NCI-H187 treated with DMSO at 0.1 percent for 48 hours (cell line): ENCODE results near the gene SCAND1.
"Not testable (repeated sequence)": the region's sequence is repeated elsewhere in the genome, so short reads cannot be mapped to it uniquely, and the experiment has no call there.

Experiments
- DNase-seq: peaks from one replicate; lab custom pipeline; 2025; lab: John Stamatoyannopoulos, UW

Gene SCAND1

DNA sequence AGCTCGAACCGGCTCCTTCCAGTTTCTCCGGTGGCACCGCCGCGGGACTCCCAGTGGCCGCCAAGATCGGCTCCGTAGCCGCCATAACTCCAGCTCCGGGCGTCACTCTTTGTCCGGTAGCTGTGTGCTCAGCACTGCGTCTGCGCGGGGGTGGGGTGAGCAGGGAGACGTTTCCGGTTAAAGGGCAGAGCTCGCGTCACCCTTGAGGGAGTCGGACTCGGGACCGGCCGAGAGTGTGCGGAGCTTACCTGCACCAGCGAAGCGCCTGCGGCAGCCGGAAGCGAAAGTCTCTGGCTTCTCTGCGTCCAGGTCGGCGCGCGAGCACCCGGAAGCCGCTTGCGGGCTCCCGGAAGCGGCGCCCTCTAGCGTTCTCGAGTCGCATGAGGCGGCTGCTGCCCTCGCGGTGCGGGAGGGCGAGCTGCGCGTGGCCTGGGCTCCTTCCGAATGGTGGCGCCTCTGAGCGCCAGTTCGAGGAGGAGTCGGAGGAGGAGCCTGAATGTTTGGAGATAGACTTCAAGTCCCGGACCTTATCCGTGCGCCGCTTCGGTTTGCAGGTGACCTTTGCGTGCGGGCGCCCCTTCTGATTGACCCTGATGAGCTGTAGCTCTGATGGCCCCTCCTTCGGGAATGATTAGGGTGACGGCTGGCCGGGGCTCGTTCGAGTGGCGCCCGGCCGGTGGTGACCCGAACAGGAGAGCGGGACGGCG is at the start of gene SCAND1:
Gene SCAND1 (minus strand): TSS at position 303 of the 707 bp plus-strand sequence. CDS start 218 bp downstream, at position 85.
- DNase-seq = peak; percentile 85

GRCh38 chr20:36004045-36004444 is 49.7 kb upstream of the SCAND1 start:
- DNase-seq = no peak

DNA sequence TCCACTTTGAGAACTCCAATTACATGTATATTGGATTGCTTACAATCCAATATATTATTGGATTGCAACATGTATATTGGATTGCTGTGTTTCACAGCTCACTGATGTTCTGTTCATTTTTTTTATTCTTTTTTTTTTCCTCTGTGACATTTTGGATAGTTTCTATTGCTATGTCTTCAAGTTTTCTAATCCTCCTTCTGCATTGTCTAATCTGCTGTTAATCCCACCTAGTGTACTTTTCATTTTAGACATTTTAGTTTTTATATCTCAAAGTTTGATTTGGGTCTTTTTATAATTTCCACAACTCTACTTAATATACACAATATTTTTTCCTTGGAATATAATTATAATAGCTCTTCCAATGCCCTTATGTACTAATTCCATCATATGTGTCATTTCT is 48.6 kb upstream of the SCAND1 start:
- DNase-seq = no peak

- DNase-seq = not testable (repeated sequence)
Observed at GRCh38 chr20:36001331-36001730, 47.0 kb upstream of the SCAND1 start.

- not testable (repeated sequence) for DNase-seq
Observed at GRCh38 chr20:35996492-35996891, 42.2 kb upstream of the SCAND1 start.

GRCh38 chr20:35994994-35995453 is 40.7 kb upstream of the SCAND1 start:
- peak; percentile 42 for DNase-seq

- peak; percentile 2 for DNase-seq
Observed at GRCh38 chr20:35992713-35993335, 38.5 kb upstream of the SCAND1 start.

DNA sequence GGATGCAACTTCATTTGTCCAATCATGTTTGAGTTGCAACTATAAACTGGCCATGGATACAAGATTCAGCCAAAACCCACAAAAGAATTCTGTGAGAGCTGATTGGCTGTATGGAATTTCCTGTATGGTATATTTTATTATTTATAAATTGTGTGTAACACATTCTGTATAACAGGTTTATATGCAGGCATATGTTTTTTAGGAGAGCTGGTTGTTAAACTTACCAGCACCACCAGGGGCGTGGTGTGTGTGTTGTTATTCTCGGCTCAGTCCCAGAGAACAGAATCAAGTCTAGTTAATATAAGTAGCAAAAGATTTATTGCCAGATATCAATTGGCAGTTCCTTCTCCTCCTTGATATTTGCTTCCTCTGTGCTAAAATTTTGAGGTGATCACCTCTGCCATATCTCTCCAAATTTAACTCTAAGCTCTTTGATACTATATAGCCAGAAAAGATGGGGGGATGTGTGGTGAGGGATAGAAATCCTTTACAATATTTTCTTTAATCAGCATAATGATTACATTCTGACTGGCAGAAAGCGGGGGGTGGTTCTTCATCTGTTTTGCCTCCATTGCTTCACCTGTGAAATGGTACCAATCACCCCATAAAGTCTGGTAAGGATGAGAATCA is 37.0 kb upstream of the SCAND1 start:
- no peak for DNase-seq

- no peak for DNase-seq
Observed at GRCh38 chr20:35988910-35989463, 34.7 kb upstream of the SCAND1 start.

- no peak for DNase-seq
Observed at GRCh38 chr20:35985806-35986205, 31.5 kb upstream of the SCAND1 start.

DNA sequence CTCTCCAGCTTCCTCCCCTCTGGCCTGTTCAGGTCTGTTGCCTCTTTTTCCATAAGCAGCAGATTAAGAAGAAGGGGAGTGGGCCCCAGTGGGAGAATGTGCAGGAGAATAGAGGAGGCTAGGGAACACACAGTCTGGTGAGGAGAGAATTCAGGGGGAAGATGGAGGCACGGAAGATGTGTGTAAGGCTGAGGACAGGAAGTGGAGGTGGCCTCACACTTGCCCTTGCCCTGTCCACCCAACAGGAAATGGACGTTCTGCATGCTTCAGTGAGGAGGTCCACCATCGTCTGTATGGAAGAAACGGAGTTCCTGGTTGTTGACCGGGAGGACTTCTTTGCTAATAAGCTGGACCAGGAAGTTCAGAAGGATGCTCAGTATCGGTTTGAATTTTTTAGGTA is 30.1 kb upstream of the SCAND1 start:
- DNase-seq = no peak

DNA sequence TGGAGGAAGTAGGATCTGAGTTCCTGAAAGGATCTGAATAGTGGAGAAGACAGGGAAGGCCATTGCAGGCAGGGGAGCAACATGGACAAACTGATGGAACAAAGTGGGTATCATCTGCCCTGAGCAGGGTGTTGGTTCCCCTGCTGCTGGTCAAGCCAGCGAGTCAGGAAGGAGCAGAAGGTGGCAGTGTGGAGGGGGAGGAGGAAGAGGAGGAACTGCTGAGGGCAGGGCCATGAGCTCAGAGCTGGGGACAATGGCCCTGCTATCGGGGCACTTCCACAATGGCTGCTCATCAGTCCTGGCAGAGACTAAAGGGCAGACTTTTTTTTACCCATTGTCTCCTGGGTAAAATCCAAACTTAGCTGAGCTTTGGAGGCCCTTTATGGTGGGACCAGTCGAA is 27.7 kb upstream of the SCAND1 start:
- DNase-seq = no peak

- no peak for DNase-seq
Observed at GRCh38 chr20:35979544-35979943, 25.2 kb upstream of the SCAND1 start.

GRCh38 chr20:35978041-35978513 is 23.8 kb upstream of the SCAND1 start:
- DNase-seq = no peak

- DNase-seq = no peak
Observed at GRCh38 chr20:35975576-35976373, 21.5 kb upstream of the SCAND1 start.

DNA sequence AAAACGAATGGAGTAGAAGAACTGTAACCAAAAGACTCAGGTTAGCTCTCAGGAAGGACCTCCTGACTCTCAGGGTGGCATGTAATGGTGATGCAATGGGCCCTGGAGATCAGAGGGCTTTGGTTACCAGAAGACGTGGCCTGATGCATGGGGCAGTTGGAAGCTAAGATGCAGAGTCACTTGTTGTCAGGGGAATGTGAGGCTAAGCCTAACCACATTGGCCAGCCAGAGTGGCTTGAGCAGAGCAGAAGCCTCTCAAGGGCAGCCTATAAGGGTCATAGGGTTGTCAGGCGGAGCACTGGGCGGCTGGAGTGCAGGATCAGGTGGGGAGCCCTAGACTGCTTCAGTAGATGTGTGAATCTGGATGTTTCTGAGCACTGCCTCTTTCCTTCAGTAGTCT is 20.0 kb upstream of the SCAND1 start:
- no peak for DNase-seq

DNA sequence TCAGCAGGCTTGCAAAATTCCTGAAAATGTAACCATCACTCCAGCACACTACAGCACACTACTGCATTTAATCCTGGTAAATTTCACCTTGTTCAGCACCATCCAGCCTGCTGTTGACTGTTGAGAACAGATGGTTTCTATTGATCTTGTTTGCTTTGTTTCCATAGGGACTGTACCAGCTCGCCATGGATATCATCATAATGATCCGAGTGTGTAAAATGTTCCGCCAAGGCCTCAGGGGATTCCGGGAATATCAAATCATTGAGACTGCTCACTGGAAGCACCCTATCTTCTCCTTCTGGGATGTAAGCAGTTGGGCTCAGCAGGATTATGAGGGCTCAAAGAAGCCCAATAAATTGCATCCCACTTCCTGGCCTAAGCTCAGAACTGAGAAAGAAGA is 18.2 kb upstream of the SCAND1 start:
- no peak for DNase-seq

GRCh38 chr20:35971981-35972380 is 17.7 kb upstream of the SCAND1 start:
- DNase-seq = no peak

DNA sequence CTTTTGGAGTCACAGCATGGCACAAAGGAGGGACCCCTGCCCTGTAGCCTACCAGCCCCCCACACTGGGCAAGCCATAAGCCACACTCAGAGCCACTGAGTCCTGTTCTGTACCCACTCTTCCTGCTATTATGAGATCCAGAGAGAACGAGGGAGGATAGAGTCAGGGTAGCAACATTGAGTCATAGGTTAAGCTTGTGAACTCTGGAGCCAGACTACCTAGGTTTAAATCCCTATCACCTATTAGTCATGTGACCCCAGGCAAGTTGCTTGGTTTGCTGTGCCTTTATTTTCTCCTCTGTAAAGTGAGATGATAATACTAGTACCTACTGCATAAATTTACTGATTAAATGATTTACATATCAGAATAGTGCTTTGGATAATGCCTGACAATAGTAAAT is 14.6 kb upstream of the SCAND1 start:
- no peak for DNase-seq

DNA sequence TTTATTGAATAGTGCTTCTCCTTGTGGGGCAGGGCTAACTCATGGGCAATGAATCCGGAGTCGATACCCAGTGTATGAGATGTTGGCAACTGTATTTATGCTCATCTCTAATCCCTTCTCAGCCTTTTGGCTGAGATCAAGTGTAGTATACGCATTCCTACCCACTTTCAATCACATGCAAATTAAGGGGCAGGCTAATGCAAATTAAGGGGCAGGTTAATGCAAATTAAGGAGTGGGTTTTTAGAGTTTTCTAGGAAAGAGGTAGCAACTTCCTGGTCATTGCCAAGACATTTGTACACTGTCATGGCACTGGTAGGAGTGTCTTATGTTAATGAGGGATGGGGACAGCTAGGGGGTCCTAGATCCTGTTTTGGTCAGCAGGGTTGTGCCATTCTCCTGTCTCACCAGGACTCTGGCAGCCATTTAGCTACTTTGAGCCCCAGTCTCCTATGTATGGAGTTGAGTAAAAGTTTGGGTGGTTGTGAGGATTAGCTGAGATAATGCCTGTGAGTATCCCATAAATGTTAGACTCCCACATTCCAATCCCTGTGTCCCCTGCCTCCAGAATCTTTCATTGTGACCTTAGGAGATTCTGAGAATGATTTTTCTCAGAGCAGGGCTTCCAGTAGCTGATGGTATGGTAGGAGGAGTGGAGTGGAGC is 13.8 kb upstream of the SCAND1 start, which contains the start of gene CNBD2:
Gene CNBD2 (plus strand): TSS at position 612 of the 662 bp plus-strand sequence. CDS start 173 bp downstream, outside the sequence.
- no peak for DNase-seq

DNA sequence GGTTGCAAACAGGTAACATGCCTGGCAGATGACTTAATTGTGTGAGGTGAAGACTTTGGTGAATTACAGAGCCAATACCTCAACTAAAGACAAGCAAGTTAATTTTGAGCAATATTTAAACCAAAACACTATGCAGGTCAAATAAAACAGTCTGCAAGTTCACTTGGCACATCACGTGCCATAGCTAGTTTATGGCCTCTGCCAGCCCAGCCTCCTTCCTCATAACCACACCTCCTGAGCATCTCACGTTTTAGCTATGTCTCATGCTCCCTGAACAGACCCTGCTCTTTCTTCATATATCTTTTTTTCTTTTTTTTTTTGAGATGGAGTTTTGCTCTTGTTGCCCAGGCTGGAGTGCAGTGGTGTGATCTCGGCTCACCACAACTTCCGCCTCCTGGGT is 9.6 kb upstream of the SCAND1 start:
- no peak for DNase-seq
